GM19328 (cell line): ENCODE results near the gene NT5C3A.
A peak's percentile ranks its signal among the peaks of the same experiment; 100 is the strongest.
"Not testable (repeated sequence)": the region's sequence is repeated elsewhere in the genome, so short reads cannot be mapped to it uniquely, and the experiment has no call there.

Experiments
- ATAC-seq: cut with Tn5 transposase; IDR thresholded peaks from one replicate; pipeline ENCODE4 v1.9.1; 2021; ENCODE audit warnings: mild to moderate bottlenecking, moderate library complexity; ENCODE audit not compliant: unreplicated experiment

NT5C3A gene

DNA sequence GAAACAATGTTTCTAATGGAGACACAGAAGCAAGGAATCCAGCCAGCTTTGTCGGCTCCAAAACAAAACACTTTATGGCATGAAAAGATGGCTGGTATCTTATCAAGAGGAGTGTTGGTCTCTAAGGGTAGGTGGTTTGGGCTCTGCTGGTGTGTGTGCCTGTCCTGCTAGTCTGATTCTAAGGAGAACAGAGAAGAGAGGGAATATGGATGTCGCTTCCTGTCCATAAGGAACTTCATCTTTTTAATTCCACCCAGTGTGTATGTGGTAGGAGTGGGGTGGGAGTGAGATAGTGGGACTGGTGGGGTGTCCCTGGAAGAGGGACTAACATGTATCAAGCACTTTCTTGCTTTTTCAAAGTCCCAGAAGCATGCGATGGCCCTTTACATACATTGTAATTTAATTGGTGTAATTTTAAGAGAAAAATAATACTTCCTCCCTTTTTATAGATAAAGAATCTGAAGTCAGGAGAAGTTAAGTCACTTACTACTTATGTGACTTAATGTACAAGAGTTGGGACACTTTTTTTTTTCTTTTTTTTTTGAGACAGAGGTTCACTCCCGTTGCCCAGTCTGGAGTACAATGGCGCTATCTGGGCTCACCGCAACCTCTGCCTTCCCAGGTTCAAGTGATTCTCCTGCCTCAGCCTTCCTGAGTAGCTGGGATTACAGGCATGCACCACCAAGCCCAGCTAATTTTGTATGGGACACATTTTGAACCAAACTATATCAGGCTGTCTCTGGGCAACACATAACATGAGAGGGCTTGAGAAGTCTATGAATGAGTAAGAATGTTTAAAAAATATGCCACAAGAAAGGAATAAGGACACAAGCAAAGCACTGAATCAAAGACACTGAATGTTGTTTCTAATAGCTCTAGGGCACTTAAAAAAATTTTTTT is 18.8 kb downstream of the NT5C3A start:
- no peak for ATAC-seq

GRCh38 chr7:33041631-33042428 is 20.7 kb downstream of the NT5C3A start:
- no peak for ATAC-seq

DNA sequence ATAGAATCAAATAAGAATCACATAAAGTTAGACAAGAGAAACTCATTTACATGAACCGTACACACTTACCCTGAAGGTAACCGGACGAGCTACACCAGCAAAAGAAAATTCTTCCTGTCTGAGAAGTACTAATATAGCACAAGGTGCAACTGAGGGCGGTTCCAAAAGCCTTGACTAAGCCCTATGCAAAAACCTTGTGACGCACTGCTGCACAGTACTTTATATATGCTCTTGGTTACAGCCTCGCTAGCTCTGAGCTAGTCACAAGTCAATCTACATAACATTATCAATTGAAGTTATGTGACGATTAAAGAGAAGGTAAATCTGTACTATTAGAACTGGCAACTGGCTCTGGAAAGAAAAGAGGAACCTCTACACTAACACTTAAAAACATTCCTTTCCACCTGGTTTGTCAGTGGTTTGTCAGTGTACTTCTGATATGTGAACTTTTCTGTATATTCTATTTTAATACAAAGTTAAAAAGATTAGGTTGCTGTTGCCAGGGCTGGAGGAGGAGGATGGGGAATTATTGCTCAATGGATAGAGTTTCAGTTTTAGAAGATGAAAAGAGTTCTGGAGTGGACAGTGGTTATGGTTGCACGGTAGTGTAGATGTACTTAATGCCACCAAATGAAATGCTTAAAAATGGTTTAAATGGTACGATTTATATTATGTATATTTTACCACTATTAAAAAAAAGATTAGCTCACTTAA is 21.6 kb downstream of the NT5C3A start:
- ATAC-seq = peak; percentile 96

DNA sequence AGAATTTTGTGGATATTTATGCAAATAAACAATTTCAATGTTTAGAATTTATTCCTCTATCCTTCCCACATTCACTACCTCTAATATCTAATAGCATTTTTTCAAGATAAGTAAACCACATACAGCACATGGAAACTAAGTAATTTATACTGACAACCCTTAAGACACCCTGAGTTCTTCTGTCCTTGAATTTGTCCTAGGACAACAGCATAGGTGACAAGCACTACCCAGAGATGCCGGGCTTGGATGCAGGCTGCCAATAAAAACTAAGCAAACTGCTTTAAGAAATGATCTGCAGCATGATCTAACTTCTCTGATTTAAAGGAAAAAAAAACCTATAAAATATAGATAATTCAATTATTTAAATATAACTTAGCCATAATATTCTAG is 22.7 kb downstream of the NT5C3A start:
- no peak for ATAC-seq

- no peak for ATAC-seq
Observed at GRCh38 chr7:33039257-33039902, 23.2 kb downstream of the NT5C3A start.

- ATAC-seq = no peak
Observed at GRCh38 chr7:33038639-33039038, 23.9 kb downstream of the NT5C3A start.

DNA sequence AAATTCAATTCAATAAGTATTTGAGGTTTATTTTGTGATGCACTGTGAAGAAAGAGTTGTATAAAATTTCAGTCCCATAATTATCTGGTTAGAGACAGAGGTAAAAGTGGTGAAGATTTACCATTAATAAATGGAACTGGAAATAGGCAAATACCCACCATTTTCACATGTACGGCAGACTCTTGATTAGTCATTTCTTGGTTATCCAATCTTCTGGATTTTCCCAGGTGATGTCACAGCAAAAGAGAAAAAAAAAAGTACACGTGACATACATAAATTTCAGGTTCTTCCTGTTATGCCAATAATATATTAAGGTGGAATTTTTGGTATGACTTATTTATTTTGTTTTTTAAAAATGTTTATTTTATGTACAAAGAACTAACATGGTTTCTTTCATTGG is 26.8 kb downstream of the NT5C3A start:
- no peak for ATAC-seq

GRCh38 chr7:33024189-33024757 is 38.3 kb downstream of the NT5C3A start:
- no peak for ATAC-seq

GRCh38 chr7:33012364-33012763 is 50.2 kb downstream of the NT5C3A start:
- no peak for ATAC-seq

DNA sequence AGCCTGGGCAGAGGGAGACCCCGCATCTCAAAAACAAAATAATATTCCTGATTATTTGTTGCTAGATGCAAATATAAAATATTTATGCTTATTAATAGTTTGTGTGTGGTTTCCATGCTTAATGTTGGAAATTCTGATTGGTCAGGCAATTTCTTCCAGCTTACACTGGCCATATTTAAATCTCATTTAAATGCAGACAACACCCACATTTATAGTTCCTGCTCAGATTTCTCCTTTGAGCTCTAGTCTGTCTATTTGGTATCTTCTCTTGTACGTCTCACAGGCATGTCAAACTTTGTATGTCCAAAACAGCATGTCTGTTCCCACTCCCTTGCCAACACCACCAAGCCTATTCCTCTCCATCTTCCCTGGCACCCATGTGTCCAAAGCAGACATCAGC is 52.8 kb downstream of the NT5C3A start:
- ATAC-seq = no peak

GRCh38 chr7:33005690-33006089 is 56.9 kb downstream of the NT5C3A start:
- not testable (repeated sequence) for ATAC-seq

- not testable (repeated sequence) for ATAC-seq
Observed at GRCh38 chr7:33005193-33005592, 57.4 kb downstream of the NT5C3A start.

GRCh38 chr7:33004104-33004616 is 58.4 kb downstream of the NT5C3A start:
- ATAC-seq = not testable (repeated sequence)

GRCh38 chr7:33003111-33003510 is 59.5 kb downstream of the NT5C3A start:
- ATAC-seq = not testable (repeated sequence)

- not testable (repeated sequence) for ATAC-seq
Observed at GRCh38 chr7:32999380-32999779, 63.2 kb downstream of the NT5C3A start.

GRCh38 chr7:32998361-32999171 is 64.0 kb downstream of the NT5C3A start:
- ATAC-seq = not testable (repeated sequence)

GRCh38 chr7:32997956-32998355 is 64.6 kb downstream of the NT5C3A start:
- not testable (repeated sequence) for ATAC-seq

GRCh38 chr7:32992750-32993149 is 69.8 kb downstream of the NT5C3A start:
- ATAC-seq = not testable (repeated sequence)

- not testable (repeated sequence) for ATAC-seq
Observed at GRCh38 chr7:32991975-32992700, 70.4 kb downstream of the NT5C3A start.
